ENCODE measurements around the gene PSMB3. TPM values are rescaled to one million over a fixed set of nuclear protein-coding genes. Genes with fewer than 3 reads are reported as not detected.

Gene PSMB3
- total RNA-seq, 1 experiment from 2014 or later, result 273 TPM

- TF ChIP-seq AFF4 (CRISPR knock-in tag; IDR thresholded peaks at IDR 0.05; ENCODE audit: borderline replicate concordance) (no peak), PREB (CRISPR knock-in tag; IDR thresholded peaks at IDR 0.05; ENCODE audit: borderline replicate concordance) (no peak), E2F5 (CRISPR knock-in tag; IDR thresholded peaks at IDR 0.05) (no peak), MXD4 (CRISPR knock-in tag; IDR thresholded peaks at IDR 0.05; ENCODE audit: borderline replicate concordance) (no peak)
Measured at GRCh38 chr17:38713456-38714075, 39.0 kb upstream of the PSMB3 start (continued).

- Mint-ChIP-seq H3K27me3 (ENCODE audit: low read depth) (peaks cover 5% of the 10 kb centered on the region; the same call in 1 of the 2 replicates), H3K4me3 (no peak overlapping the region), H3K4me1 (peaks cover 59% of the 10 kb centered on the region), H3K27ac (peak overlapping the region; percentile 41; the same call in 1 of the 2 replicates), H3K9me3 (no peaks in the 10 kb centered on the region), H3K36me3 (no peaks in the 10 kb centered on the region)
- TF ChIP-seq ATF1 (CRISPR knock-in tag; IDR thresholded peaks at IDR 0.05), result no peak
- peak; percentile 62 for TF ChIP-seq ETV6 (CRISPR knock-in tag; IDR thresholded peaks at IDR 0.05)
- no peak for TF ChIP-seq JAZF1 (CRISPR knock-in tag; IDR thresholded peaks at IDR 0.05)
- TF ChIP-seq GABPB1 (CRISPR knock-in tag; IDR thresholded peaks at IDR 0.05), result no peak
- no peak for TF ChIP-seq ATF2 (CRISPR knock-in tag; IDR thresholded peaks at IDR 0.05; ENCODE audit: borderline replicate concordance, low read depth)
- no peak for TF ChIP-seq KAT7 (CRISPR knock-in tag; IDR thresholded peaks at IDR 0.05; ENCODE audit: borderline replicate concordance)
- no peak for TF ChIP-seq RORB (CRISPR knock-in tag; IDR thresholded peaks at IDR 0.05)
- TF ChIP-seq FOXP1 (CRISPR knock-in tag; IDR thresholded peaks at IDR 0.05; ENCODE audit: borderline replicate concordance), result no peak
- TF ChIP-seq MLX (CRISPR knock-in tag; IDR thresholded peaks at IDR 0.05), result no peak
- TF ChIP-seq ZNF263 (CRISPR knock-in tag; IDR thresholded peaks at IDR 0.05; ENCODE audit: low read depth), result peak; percentile 71; the same call in 1 of the 2 replicates
- TF ChIP-seq SP1 (CRISPR knock-in tag; conservative IDR thresholded peaks at IDR 0.05), result peak; percentile 54
- ChIA-PET CTCF (interaction anchor here (0.6 to 3.0 kb wide), 12 partner anchors 9 to 449 kb away, joined by 3 to 24 read pairs (median 6); partner anchors contain the start of gene CISD3), POLR2A (interaction anchor here (1.0 to 2.4 kb wide), 2 partner anchors 10 to 15 kb away, joined by 4 to 15 read pairs; partner anchors contain the start of genes CISD3 and MLLT6)
- DNase-seq (ENCODE audit: low spot score) (no peak), ATAC-seq (no peak)
Measured at GRCh38 chr17:38715216-38715943, 37.2 kb upstream of the PSMB3 start.

Data from WTC11 (cell line).